Activated naive CD8-positive, alpha-beta T cell treated with anti-CD3 and anti-CD28 coated beads for 36 hours (primary cell): Measurements from ENCODE around the gene CACNG5. TPM values are rescaled to one million over a fixed set of nuclear protein-coding genes. Genes with fewer than 3 reads are reported as not detected.

Source experiments
- DNase-seq: peaks from one replicate; pipeline ENCODE4 v3.0.0; 2021
- H3K27ac Mint-ChIP-seq: one replicate; pipeline ENCODE4 v1.8.0; 2022; ENCODE audit warnings: mild to moderate bottlenecking, moderate library complexity, mixed read lengths
- H3K27me3 Mint-ChIP-seq: one replicate; pipeline ENCODE4 v1.8.0; 2022; ENCODE audit warnings: mild to moderate bottlenecking, mixed read lengths
- H3K36me3 Mint-ChIP-seq: one replicate; pipeline ENCODE4 v1.8.0; 2021; ENCODE audit warnings: mild to moderate bottlenecking, mixed read lengths
- H3K4me1 Mint-ChIP-seq: one replicate; pipeline ENCODE4 v1.8.0; 2021; ENCODE audit warnings: mixed read lengths
- H3K4me3 Mint-ChIP-seq: one replicate; pipeline ENCODE4 v1.8.0; 2022; ENCODE audit warnings: mild to moderate bottlenecking, moderate library complexity, mixed read lengths
- H3K9me3 Mint-ChIP-seq: one replicate; pipeline ENCODE4 v1.8.0; 2022; ENCODE audit warnings: mixed read lengths
- total RNA-seq, 2 experiments: library from RNA; stranded (reverse); gene quantifications; one replicate each; pipeline ENCODE4 v1.2.3, GENCODE V29; 2021

CACNG5 gene
- total RNA-seq, 2 experiments from 2014 or later, result not detected

DNA sequence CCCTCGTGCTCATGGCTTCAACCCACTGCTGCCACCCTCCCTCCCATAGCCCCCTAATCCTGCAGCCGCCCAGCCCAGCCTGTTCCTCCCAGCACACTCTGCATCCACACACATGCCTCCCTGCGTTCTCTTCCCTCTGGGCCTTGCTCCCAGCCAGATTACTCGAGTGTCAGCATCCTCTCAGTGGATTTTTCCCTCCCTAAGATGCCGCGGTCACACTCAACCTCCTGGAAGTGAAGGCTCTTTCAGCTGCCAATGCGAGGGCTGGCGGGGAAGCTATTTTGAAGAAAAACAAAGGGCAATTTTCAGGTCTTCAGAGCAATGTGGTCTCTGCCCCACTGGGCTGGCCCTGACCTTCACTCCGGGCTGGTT is 23.2 kb upstream of the CACNG5 start:
- Mint-ChIP-seq H3K27me3 (peaks cover 2% of the 10 kb centered on the region), H3K27ac (no peak overlapping the region), H3K4me1 (peaks cover 11% of the 10 kb centered on the region), H3K4me3 (no peak overlapping the region), H3K36me3 (peaks cover 13% of the 10 kb centered on the region), H3K9me3 (no peaks in the 10 kb centered on the region)
- no peak for DNase-seq

DNA sequence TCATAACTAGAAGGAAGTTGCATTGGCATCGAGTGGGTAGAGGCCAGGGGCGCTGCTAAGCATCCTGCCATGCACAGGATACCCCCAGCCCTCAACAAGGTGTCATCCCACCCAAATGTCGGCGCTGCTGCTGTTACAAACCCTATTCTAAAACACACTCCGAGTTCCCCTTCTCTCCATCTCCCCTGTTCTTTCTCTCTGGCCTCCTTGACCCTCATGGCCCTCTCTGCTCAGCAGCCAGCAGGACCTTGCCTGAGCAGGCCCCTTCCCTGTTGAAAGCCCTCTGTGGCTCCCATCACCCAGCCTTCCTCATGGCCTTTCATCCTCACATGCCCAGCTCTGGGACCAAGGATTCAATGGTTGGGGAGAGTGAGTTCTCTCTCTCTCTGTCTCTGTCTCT is 22.3 kb upstream of the CACNG5 start:
- H3K27me3 Mint-ChIP-seq, result peaks cover 8% of the 10 kb centered on the region
- DNase-seq, result no peak
- H3K36me3 Mint-ChIP-seq, result peaks cover 12% of the 10 kb centered on the region
- peaks cover 4% of the 10 kb centered on the region for H3K9me3 Mint-ChIP-seq
- no peak overlapping the region for H3K27ac Mint-ChIP-seq
- no peak overlapping the region for H3K4me3 Mint-ChIP-seq
- H3K4me1 Mint-ChIP-seq, result peaks cover 5% of the 10 kb centered on the region

DNA sequence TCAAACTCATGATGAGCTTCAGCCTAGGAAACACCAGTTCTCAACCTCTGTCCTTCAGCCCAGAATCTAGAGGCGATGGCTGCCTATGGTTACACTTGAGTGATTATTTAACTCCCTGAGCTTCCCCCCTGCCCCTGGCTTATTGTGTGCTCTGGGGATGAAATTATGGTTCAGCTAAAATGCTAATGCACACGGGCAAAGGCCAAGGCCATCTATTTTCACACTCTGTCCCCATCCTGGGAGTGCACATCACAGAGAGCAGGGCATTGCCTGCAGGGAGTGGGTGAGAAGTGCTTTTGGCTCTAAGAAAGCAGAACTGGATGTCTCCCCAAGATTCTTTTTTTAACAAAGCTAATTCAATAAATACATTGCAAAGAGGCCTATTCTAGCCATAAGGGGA is 21.6 kb upstream of the CACNG5 start:
- H3K4me1 Mint-ChIP-seq, result no peaks in the 10 kb centered on the region
- no peak overlapping the region for H3K4me3 Mint-ChIP-seq
- H3K27me3 Mint-ChIP-seq, result peaks cover 8% of the 10 kb centered on the region

DNA sequence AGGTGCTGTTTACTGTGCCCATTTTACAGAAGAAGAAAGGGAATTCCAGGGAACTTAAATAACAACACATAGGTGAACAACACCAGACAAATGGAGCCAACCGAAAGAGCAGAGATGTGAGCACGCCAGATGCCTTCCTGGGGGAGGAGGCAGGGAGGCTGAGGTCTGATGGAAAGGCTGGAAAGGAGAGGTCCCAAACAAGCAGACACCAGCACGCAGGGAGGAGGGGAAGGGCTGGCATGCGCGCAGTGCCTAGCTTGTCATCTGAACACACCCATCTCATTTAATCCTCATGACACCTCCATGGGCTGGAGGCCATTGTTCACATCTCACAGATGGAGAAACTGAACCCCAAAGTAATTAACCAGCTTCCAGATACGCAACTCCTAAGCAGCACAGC is 20.9 kb upstream of the CACNG5 start:
- DNase-seq, result no peak
- Mint-ChIP-seq H3K4me3 (no peak overlapping the region), H3K36me3 (peaks cover 6% of the 10 kb centered on the region), H3K27ac (no peak overlapping the region), H3K4me1 (no peaks in the 10 kb centered on the region), H3K9me3 (peaks cover 9% of the 10 kb centered on the region), H3K27me3 (peaks cover 8% of the 10 kb centered on the region)

More for the DNA sequence above, 21.6 kb upstream of the CACNG5 start:
- peaks cover 7% of the 10 kb centered on the region for H3K9me3 Mint-ChIP-seq
- no peak overlapping the region for H3K27ac Mint-ChIP-seq
- DNase-seq, result no peak
- H3K36me3 Mint-ChIP-seq, result peaks cover 8% of the 10 kb centered on the region

DNA sequence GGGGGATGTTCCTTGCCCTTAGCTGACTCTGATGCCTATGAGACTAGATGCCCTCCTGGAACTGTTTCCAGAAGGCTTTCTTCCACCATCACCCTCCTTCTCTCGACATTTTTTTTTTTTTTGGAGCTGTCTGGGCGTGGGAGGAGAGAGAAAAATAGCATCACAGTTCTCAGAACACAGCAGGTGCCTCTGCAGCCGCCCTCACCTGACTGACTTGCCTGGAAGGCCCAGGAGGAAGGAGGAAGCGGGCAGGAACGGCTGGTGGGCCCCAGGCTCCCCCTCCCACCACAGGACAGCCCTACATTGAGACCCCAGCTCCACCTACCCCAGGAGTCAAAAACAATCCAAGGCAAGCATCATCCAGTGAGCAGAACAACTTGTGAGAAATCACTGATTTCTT is 20.3 kb upstream of the CACNG5 start:
- Mint-ChIP-seq H3K4me1 (no peaks in the 10 kb centered on the region), H3K27ac (no peak overlapping the region), H3K36me3 (peaks cover 6% of the 10 kb centered on the region), H3K9me3 (peaks cover 9% of the 10 kb centered on the region), H3K27me3 (peaks cover 8% of the 10 kb centered on the region), H3K4me3 (no peak overlapping the region)
- DNase-seq, result no peak

DNA sequence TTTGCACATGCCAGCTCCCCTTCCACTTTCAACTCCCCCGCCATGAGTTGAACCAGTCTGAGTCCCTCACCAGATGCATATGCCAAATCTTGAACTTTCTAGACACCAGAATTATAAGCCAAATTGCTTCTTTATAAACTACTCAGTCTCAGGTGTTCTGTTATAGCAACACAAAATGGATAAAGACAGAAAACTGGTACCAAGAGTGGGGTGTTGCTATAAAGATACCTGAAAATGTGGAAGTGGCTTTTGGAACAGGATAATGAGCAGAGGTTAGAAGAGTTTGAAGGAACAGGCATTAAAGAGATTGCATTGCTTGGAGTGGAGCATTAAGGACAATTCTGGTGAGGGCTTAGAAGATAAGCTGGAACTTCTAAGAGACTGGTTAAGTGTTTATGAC is 17.2 kb upstream of the CACNG5 start:
- peaks cover 10% of the 10 kb centered on the region for H3K27me3 Mint-ChIP-seq
- no peak for DNase-seq
- peaks cover 4% of the 10 kb centered on the region for H3K36me3 Mint-ChIP-seq
- H3K27ac Mint-ChIP-seq, result no peak overlapping the region
- H3K9me3 Mint-ChIP-seq, result peaks cover 9% of the 10 kb centered on the region
- no peak overlapping the region for H3K4me3 Mint-ChIP-seq
- no peaks in the 10 kb centered on the region for H3K4me1 Mint-ChIP-seq

DNA sequence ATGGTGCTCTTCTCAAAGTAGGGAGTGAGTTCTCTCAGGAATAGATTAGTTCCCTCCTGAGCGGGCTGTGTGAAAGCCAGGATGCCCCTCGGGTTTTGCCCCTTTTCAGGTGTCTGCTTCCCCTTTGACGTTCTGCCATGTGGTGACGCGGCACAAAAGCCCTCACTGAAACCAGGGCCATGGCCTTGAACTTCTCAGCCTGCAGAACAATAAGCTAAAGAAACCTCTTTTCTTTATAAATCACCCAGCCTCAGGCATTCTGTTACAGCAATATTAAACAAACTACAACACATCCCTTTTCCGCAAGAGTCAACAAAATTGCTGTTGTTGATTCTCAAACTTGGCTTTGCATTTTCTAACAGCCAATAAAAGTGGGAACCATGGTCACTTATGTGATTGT is 15.5 kb upstream of the CACNG5 start:
- Mint-ChIP-seq H3K4me3 (no peak overlapping the region), H3K27me3 (peaks cover 15% of the 10 kb centered on the region)
- DNase-seq, result no peak

DNA sequence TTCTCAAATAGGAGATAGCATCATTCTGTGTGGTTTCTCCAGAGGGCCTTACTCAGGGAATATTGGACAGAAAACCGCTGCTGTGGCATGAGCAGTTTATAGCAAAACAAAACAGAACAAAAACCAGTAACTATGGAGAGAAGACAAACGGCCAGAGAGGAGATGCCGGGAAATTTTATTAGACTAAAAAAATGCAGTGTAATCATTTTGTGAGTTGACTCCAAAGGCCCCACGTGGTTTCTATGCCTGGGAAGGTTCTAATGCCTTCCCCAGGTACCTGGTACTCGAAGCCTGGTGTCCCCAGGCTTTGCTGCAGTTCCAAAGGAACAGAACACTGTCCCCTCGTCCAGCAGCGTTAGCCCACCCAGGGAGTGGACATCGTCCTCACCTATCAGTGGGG is 12.9 kb upstream of the CACNG5 start:
- H3K4me1 Mint-ChIP-seq, result no peaks in the 10 kb centered on the region
- H3K36me3 Mint-ChIP-seq, result peaks cover 4% of the 10 kb centered on the region
- DNase-seq, result no peak
- no peak overlapping the region for H3K27ac Mint-ChIP-seq
- H3K4me3 Mint-ChIP-seq, result no peak overlapping the region
- H3K9me3 Mint-ChIP-seq, result peaks cover 9% of the 10 kb centered on the region
- H3K27me3 Mint-ChIP-seq, result peaks cover 17% of the 10 kb centered on the region

More for the DNA sequence above, 15.5 kb upstream of the CACNG5 start:
- Mint-ChIP-seq H3K4me1 (no peaks in the 10 kb centered on the region), H3K27ac (no peak overlapping the region), H3K36me3 (peaks cover 4% of the 10 kb centered on the region), H3K9me3 (peaks cover 9% of the 10 kb centered on the region)

DNA sequence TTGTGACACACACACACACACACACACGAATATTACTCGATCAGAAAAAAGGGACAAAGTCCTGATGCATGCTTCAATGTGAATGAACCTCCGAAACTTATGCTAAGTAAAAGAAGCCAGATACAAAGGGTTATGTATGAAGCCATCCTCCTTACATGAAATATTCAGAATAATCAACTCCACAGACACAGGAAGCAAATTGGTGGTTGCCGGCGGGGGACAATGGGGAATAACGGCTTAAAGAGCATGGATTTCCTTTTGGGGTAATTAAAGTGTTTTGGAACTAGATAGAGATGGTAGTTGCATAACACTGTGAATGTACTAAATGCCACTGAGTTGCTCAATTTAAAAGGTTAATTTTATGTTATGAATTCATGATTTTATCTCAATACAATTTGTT is 8.1 kb upstream of the CACNG5 start:
- Mint-ChIP-seq H3K27me3 (peaks cover 48% of the 10 kb centered on the region), H3K36me3 (peaks cover 1% of the 10 kb centered on the region), H3K4me3 (no peak overlapping the region), H3K9me3 (no peaks in the 10 kb centered on the region), H3K27ac (no peak overlapping the region), H3K4me1 (no peaks in the 10 kb centered on the region)
- DNase-seq, result no peak

DNA sequence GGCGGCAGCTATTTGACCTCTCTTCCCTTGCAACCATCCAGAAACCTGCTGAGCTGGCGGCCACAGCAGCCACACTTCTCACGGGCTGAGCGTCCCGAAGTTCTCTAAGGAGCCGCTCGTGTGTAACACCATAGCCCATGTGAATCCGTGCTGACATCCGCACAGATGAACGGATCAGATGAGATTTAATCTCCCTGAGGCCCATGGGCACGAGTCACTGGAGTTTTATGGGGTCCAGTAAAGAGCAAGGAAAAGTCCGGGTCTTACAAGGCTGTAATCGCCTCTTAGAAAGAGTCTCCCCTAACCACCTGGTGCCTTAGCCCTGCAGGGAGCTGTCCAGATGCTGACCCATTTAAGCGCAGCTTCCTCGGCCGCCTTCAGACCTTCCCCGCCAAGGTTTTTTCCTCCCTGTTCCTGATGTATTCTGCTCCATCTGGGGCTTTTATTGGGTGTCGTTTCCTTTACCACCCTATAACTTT is 5.5 kb upstream of the CACNG5 start:
- DNase-seq, result no peak
- H3K27ac Mint-ChIP-seq, result no peak overlapping the region
- no peaks in the 10 kb centered on the region for H3K9me3 Mint-ChIP-seq
- no peak overlapping the region for H3K4me3 Mint-ChIP-seq
- peaks cover 1% of the 10 kb centered on the region for H3K36me3 Mint-ChIP-seq
- H3K4me1 Mint-ChIP-seq, result no peaks in the 10 kb centered on the region
- H3K27me3 Mint-ChIP-seq, result peaks cover 67% of the 10 kb centered on the region

DNA sequence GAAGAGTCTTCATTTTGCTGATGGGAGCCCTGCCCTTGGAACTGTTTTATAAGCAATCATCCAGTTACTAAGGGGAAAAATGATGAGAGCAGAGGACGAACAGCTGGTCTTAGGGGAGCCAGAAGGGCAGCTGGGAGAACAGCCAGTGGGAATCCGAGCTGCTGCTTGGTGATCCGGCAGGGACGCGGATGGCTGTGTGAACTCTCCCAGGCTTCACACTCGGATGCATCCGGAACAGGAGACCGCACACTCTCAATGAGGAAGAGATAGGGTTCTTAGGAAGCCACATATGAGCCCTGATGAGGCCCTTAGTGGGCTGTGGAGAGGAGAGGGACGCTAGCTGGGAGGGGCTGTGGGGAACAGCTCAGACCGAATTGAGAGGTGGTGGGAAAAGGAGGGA is 5.0 kb upstream of the CACNG5 start:
- H3K27ac Mint-ChIP-seq, result no peak overlapping the region
- peaks cover 65% of the 10 kb centered on the region for H3K27me3 Mint-ChIP-seq
- peaks cover 1% of the 10 kb centered on the region for H3K36me3 Mint-ChIP-seq
- DNase-seq, result no peak
- no peak overlapping the region for H3K4me3 Mint-ChIP-seq
- no peaks in the 10 kb centered on the region for H3K4me1 Mint-ChIP-seq
- H3K9me3 Mint-ChIP-seq, result no peaks in the 10 kb centered on the region

DNA sequence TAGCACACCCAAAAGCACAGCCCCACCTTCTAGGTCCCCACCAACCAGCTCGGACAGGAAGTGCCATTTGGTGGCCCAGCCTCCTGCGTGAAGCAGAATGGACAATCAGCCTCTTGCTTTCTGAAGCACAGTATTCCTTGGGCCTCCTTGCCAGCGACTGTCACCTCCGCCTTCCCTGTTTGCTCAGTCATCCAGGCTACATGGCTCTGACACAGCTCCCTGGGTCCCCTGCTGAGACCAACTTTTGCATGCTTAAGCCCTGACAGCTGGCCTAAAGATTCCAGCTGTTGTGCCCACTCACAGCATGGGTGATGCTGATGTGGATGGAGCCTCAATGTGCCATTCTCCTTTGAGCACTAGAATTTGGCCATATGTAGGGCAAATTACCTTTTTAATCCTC is 4.5 kb upstream of the CACNG5 start:
- no peaks in the 10 kb centered on the region for H3K4me1 Mint-ChIP-seq
- H3K9me3 Mint-ChIP-seq, result no peaks in the 10 kb centered on the region
- no peak overlapping the region for H3K4me3 Mint-ChIP-seq
- no peak overlapping the region for H3K27ac Mint-ChIP-seq
- DNase-seq, result no peak
- peaks cover 64% of the 10 kb centered on the region for H3K27me3 Mint-ChIP-seq
- peaks cover 1% of the 10 kb centered on the region for H3K36me3 Mint-ChIP-seq

DNA sequence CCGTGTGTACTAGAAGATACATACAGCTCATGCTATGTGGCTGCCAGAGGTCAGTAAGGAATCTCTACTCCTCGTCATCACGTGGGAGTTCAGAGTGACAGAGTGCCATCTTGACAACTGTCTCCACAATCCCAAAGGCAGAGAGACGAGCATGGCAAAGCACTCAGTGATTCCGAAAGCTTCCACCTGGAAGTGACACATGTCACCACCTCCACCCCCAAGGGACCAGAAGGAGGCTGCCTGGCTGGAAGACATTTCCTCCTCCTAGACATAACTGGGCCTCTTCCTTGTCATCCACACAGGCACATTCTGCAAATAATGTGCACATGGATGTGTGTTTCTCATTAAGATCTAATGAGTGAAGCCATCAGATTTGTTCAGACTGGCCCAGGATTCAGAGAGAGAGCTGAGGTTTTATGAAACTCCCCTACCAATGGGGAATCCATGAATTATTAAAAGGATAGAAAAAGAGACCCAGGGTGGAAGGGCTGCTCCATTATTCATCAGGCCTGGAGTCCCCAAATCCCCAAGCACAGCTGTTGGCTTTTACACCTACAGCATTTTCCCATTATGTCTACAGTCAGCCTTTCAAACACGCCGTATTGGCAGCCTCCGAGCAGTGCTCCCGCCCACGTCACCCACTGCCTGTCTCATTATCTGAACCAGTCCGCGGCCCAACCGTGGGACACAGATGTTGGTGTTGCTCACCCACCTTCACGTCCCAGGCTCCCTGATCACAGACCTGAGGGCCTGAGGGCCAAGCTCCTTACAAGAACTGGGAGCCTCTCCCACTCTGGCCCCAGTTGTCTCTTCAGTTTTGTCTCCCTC is 3.3 kb upstream of the CACNG5 start:
- Mint-ChIP-seq H3K27ac (no peak overlapping the region), H3K27me3 (peaks cover 75% of the 10 kb centered on the region), H3K36me3 (peaks cover 1% of the 10 kb centered on the region), H3K4me1 (no peaks in the 10 kb centered on the region), H3K4me3 (no peak overlapping the region), H3K9me3 (no peaks in the 10 kb centered on the region)
- DNase-seq, result no peak

DNA sequence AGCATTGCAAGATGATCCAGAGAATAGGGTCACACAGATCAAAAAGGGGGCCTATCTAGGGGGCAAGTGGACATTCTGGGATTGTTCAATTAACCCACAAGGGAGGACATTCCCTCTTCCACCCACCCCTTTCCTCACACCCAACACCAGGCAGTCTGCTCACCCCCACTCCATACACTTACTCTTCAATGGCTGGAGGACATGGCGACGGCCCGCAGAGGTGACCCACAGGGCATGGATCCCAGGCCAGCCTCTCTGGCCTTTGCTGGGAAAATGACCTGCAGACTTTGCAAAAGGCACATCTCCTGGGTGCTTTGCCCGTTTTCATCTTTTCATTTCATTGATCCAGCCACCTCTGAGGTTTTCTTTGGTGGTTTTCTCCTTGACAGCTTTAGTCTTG is 1.7 kb upstream of the CACNG5 start:
- H3K4me1 Mint-ChIP-seq, result no peaks in the 10 kb centered on the region
- no peaks in the 10 kb centered on the region for H3K9me3 Mint-ChIP-seq
- H3K4me3 Mint-ChIP-seq, result no peak overlapping the region
- H3K27ac Mint-ChIP-seq, result no peak overlapping the region
- H3K36me3 Mint-ChIP-seq, result peaks cover 1% of the 10 kb centered on the region
- peaks cover 76% of the 10 kb centered on the region for H3K27me3 Mint-ChIP-seq
- no peak for DNase-seq

DNA sequence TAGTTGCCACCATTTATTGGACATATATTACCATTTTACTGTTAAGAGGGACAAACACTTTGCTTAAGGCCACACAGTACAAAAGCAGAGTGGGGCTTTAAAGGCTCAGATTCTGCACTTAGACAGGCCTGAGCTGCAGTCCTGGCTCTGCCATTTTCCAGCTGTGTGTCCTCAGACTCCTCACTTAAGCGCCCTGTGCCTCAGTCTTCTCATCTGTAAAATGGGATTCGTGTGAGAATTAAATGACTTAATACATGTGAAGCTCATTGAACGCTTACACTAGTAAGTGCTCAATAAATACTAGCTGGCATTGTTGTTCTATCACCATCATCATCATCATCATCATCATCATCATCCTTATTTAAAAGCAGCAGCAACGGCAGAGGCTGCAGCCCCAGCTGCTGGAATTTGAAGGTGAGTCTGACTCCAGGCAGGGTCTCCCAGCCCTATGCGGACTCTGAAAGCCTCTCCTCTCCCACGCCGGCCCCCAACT is 445 bp upstream of the CACNG5 start:
- no peak overlapping the region for H3K4me3 Mint-ChIP-seq
- H3K27ac Mint-ChIP-seq, result no peak overlapping the region
- H3K36me3 Mint-ChIP-seq, result no peaks in the 10 kb centered on the region
- H3K27me3 Mint-ChIP-seq, result peaks cover 63% of the 10 kb centered on the region
- DNase-seq, result no peak
- no peaks in the 10 kb centered on the region for H3K4me1 Mint-ChIP-seq
- H3K9me3 Mint-ChIP-seq, result no peaks in the 10 kb centered on the region

DNA sequence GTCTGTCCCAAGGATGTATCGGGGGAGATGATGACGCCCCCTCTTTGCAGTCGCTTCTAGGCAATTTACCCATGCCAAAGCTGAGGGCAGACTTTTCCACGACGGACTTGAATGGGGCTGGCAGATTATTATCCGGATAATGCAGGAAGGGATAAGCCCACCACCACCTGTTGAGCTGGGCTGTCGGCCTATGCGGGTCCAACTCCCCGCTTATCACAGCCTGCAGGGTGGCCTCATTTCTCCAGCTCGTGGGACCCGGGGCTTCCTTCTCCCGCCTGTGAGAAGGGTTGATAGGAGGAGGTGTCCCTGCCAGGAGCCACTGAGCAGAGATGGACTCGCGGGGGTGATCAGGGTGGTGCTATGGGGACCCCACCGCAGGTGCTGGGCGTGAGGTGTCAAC is 559 bp downstream of the CACNG5 start:
- no peak overlapping the region for H3K27ac Mint-ChIP-seq
- H3K36me3 Mint-ChIP-seq, result no peaks in the 10 kb centered on the region
- H3K9me3 Mint-ChIP-seq, result no peaks in the 10 kb centered on the region
- peaks cover 55% of the 10 kb centered on the region for H3K27me3 Mint-ChIP-seq
- no peaks in the 10 kb centered on the region for H3K4me1 Mint-ChIP-seq
- H3K4me3 Mint-ChIP-seq, result no peak overlapping the region
- DNase-seq, result no peak
